Skin of body (tissue), 2 donors: Measurements from ENCODE around the gene TMEM131L. TPM values are rescaled to one million over a fixed set of nuclear protein-coding genes. Genes with fewer than 3 reads are reported as not detected.
"Not testable (repeated sequence)": the region's sequence is repeated elsewhere in the genome, so short reads cannot be mapped to it uniquely, and the experiment has no call there.

Experiments
- DNase-seq: peaks from one replicate; lab custom pipeline; 2025; lab: John Stamatoyannopoulos, UW
- total RNA-seq: library from RNA; depleted of rRNA; stranded (reverse); fragments of >200 nt; gene quantifications from one replicate; pipeline ENCODE4 v1.2.3, GENCODE V29; 2014

The TMEM131L gene
- total RNA-seq, 1 donor from 2014 or later = 32.2 TPM

DNA sequence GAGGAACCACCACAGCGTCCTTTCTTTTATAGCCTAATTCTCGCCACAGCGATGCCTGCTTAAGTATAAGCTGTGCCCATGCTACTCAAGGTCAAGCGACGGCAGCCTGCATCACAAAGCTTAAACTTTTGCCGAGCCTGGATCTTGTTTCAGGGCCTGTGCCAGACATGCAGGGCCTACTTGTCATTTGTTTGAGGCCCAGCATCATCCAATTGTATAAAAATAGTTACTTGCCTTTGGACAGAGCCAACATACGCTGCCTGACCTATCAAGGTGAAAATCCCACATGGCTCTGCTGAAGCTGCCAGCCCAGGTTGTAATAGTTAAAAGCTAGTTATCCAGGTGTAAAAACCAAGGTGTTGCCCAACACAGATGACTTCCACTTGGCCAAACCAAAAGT, 107.1 kb downstream of the TMEM131L start:
- DNase-seq = no peak

DNA sequence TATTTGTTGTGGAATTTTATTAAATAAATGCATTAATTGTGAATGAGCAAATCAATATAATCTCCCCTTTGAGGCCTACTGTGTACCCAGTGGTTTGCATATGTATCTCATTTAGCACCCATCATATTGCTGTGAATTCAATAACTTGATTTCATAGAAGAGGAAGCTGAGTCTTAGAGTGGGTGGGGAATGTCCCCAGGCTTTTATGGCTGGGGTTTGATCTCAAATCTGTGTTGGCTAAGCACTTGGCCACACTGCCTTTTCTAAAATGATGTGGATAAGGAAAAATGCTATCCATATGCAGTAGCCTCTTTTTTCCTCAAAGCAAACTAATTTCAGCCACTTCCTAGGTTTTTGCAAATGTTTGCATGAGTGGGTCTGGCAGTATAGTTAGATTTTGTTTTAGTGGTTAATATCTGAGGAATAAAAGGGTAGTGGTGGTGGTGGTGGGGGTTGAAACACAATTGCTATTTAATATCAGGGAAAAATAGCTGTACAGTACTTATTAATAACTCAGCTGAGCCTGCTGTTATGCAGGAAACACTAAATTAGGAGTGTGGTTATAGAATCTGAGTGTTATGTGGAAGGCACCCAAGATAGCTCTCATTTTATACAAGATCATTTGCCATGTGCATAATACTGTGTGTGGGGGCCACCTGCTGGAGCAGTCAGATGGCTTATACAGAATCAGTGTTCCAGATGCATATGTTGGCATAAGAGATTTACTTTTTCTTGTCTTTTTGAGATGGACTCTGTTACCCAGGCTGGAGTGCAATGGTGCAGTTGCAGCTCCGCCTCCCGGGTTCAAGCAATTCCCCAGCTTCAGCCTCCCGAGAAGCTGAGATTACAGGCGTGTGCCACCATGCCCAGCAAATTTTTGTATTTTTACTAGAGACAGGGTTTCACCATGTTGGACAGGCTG, 108.0 kb downstream of the TMEM131L start:
- DNase-seq = peak; percentile 89

DNA sequence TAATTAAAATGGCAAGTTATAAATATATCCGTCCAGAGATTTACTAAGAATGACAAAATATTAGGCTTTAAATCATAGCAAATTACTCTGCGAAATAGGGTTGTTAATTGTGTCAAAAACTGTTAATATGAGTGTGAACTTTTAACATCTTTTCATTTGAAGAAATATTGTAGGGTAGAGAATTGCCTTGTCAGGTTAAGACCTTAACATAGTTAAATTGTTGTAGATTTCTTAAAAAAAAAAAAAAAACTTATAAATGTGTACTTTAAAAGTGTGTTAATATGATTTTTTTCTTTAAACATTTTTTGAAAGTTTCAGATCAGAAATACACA, 110.2 kb downstream of the TMEM131L start:
- DNase-seq = no peak

DNA sequence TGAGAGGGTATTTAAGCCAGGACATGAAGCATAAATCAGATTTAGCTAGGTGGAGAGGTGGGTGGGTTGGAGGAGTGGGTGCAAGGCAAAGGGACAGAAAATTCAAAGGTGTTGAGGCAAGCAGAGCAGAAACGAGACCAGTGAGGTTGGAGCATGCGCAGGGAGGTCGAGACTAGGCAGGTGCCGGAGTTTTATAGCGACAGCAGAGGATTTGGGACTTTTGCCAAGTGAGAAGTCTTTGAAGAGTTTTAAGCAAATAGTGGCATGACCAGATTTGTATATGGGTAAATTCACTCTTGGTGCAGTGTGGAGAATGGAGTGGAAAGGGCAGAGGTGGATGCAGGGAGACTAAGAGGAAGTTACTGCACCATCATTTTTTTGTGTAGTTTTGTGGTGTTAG, 110.9 kb downstream of the TMEM131L start:
- DNase-seq = no peak

DNA sequence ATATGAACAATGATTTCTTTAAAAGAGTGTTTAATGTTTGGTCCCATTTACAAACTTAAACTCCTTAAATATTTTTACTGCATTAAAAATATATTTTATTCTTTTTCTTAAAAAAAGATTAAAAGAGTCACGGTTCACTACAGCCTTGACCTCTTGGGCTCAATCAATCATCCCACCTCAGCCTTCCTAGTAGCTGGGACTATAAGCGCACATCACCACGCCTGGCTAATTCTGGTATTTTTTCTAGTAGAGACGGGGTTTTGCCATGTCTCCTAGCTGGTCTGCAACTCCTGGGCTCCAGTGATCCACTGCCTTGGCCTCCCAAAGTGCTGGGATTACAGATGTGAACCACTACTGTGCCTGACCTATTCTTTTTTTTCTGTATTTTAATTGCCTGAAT, 113.2 kb downstream of the TMEM131L start:
- DNase-seq = no peak

DNA sequence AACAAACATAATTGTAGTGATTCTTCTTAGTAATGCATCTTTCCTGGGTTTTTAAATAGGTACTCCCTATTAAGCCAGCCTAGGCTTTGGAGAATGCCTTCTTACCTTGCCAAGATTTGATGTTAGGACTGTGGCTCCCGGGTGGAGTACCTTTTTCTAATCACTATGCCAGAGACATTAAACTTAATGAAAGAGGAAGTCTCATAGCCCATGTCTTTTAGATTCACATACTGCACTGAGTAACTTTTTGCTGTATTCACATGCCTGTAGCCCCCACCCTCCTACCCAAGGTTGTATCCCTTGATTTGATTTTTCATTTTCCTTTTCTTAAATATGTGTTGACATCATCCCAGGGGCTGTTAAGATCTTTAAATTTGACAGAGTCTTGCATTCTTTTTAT, 113.7 kb downstream of the TMEM131L start:
- DNase-seq = no peak

DNA sequence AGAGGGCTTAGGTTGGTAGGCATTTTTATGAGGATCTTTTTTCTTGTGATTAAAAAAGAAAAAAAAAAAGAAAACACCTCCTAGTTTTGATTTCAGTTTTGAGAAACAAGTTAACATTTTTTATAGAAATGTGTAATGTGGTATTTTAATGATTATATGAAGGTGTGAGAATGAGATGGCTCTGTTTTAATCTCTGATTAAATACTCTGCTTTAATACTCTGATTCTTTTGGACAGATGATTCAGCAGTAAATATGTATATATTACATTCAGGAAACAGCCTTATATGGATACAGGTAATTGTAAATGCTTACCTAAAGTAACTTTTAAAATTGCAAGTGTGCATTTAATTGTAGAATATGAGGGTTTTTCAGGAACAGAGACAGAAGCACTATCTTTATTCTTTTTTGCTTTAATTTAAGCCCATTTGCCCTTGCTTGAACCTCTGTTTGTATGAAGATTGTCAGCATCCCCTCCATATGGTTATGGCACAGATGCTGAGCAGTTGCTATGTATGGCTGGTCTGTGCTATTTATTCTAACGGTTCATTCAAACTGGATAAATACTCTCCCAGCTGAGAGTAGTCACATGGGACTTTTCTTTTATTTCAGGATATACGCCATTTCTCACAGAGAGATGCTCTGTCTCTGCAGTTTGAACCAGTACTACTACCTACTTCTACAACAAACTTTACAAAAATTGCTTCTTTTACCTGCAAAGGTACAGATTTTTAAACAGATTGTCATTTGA, 117.0 kb downstream of the TMEM131L start:
- DNase-seq = no peak

DNA sequence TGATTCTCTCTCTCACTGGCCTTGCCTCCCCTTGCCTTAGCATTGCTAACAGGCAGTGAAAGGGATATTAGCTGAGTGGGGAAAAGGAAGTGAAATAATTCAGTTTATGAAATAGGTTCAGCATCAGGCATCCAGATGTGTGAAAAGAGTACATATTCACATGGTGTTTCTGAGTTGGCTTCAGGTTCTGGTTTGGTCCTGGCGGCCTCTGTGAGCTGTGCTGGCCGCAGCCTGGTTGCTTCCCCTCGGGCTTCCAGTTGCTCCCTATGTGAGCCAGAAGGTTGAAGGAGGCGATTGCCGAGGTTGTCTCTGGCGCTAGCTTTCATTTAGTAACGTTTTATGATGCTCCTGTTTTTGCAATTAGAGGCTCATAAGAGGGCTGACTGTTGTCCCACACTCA, 118.9 kb downstream of the TMEM131L start:
- DNase-seq = peak; percentile 59

DNA sequence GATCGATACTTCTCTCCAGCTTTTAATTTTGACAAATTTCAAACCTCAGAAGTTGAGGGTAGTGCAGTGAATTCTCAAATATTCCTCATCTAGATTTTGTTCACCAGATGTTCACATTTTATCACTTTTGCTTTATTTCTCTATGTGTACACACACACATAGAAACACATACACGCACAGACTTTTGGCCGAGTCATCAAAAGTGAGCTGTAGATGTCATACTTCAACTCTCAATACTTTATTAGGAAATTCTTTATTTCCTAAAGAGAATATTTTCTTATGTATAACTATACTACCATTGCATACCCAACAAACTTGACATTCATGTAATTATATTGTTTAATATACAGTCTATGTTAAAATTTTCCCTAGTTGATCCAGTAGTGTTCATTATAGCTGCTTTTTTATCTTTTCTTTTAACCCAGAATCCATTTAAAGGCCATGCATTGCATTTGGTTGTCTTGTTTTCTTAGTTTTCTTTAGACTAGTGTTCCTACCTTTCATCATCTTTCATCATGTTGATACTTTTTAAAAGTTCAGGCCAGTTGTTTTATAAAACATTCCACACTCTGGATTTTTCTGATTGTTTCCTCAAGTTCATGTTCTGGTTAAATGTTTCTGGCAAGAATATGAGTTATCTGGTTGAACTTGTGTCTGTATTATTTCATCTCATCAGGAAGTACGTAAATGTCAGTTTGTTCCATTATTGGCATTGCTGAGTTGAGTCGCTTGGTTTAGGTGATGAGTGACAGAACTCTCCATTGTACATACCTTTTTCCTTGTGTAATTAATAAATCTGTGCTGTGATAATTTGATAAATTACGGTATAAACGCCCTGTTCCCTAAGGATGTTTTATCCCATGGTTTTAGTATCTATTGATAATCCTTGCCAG, 123.8 kb downstream of the TMEM131L start:
- peak; percentile 31 for DNase-seq

DNA sequence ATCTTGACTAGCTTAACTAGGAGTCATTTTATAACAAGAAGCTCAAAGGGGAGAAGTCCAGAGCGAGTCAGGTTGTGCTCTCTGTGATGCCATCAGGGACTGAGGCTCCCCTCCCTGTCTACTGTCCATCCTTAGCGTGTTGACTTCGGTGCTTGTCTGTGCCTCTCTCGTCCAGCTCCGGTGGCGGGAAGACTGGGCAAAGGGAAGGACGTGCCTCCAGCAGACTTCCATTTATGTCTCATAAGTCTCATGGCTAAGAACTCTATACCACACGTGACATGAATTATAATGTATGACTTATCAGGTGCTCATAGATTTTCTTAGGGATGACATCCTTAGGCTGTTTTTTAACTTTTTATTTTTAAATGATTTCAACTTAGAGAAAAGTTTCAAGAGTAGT, 125.3 kb downstream of the TMEM131L start:
- no peak for DNase-seq

DNA sequence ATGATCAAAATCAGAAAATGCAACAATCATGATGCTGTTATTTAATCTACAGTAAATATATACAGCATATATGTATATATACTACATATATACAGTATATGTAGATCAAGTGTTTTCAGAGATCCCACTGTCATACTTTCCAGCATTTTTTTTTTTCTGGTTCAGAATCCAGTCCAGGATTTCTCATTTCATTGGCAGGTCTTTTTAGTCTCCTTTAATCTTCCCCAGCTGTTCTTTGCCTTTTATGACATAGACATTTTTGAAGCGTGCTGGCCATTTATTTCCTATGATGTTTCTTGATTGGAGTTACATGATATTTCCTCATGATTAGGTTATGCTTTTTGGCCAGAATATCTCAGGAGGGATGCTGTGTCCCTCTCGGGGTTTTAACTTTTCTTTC, 125.9 kb downstream of the TMEM131L start:
- peak; percentile 75 for DNase-seq

DNA sequence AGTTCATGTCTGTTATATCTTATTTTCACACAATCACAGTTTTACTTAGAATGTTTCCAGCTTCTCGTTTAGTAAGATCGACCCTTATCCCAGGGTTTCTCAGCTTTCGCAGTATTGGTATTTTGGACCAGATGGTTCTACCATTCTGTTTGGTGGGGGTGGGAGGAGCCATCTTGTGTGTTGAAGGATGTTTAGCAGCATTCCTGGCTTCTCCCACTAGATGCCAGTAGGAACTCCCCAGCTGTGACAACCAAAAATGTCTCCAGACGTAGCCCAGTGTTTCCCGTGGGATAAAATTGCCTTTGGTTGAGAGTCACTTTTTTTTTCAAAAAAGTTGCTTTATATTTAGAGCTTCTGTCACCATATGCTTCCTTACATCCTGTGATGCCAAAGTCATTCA, 127.0 kb downstream of the TMEM131L start:
- DNase-seq = no peak

DNA sequence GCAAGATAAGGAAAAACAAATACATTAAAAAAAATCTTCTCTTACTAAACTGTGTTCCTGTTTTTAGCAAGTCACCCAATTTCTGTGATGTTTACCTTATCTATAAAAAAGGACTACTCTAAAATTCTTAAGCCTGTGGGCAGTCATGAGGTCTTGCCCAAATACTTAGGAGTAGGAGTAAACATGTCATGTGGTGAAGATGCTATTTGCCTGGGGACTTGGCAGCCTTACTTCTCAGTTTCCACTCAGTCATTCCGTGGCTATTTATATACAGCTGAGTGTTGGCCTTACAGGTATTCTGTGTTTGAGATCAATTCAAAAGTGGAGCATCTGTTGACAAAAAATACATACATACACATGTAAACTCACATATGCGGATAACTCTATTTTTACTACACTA, 128.1 kb downstream of the TMEM131L start:
- DNase-seq = no peak

DNA sequence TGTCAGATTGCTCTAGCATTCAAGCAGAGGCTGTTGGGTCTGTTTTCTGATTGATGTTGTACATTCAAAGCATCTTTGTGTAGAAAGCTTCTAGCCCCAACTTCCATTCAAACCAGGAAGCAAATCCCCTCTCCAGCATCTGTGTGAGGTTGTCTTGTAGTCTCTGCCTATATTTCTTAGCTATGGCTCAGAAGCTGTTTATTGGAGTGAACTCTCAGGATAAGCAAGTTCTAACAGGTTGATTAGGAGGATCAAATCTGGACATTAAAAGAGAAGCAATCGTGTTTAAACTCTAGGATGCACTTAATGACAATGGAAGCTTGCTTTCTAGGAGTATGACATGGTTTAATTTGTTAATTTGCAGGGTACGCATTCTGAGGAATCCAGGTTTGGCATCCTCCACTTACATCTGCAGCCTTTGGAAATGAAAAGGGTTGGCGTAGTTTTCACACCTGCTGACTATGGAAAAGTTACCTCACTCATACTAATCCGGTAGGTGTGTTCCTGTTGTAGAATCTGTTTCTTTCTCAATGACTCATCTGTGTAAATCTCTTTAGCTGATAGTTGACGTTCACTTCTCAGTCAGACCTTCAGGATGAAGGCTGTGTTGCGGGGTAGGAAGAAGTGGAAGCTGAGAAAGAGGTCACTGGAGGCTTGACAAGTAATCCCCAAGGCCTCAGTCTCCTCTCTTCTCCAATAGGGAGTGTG, 129.9 kb downstream of the TMEM131L start:
- DNase-seq = no peak

DNA sequence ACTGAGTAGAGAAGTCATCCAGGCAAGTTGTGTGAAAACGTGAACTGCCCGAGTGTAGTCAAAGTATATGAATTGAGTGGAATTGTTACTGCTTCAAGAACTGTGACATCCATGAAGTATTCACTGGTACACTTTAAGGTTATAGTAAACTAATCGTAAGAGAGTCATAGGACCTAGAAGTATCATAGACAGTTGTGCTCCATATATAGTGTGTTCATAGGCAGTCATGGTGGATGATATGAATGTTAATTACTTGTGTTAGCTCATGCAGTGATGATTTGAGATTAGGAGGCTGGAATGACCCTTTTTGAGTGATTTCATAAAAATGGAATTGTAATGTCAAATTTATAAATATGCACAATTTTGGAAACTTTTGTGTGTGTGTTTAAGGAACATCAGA, 136.6 kb downstream of the TMEM131L start:
- DNase-seq = no peak

DNA sequence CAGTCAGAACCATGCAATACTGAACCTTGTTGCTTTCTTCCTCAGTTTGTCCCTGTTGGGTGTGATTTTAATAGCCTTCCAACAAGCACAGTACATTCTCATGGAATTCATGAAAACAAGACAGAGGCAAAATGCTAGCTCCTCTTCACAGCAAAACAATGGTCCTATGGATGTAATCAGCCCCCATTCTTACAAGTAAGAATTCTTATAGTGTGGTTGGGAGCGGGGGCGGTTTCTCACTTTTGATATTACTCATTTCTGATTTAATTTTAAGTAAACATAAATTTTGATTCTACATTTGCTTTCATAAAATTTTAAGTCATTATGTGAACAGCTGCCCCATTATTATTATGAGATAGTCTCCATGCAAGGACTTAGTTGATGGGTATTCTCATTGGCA, 137.1 kb downstream of the TMEM131L start:
- DNase-seq = no peak

DNA sequence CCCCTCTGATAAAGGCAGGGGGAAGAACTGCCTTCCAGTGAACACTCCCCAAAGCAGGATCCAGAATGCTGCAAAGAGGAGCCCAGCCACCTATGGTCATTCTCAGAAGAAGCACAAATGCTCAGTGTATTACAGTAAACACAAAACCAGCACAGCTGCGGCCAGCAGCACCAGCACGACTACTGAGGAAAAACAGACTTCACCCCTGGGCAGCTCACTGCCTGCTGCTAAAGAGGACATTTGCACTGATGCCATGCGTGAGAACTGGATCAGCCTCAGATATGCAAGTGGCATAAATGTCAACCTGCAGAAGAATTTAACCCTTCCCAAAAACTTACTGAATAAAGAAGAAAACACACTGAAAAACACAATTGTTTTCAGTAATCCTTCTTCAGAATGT, 137.7 kb downstream of the TMEM131L start:
- no peak for DNase-seq

DNA sequence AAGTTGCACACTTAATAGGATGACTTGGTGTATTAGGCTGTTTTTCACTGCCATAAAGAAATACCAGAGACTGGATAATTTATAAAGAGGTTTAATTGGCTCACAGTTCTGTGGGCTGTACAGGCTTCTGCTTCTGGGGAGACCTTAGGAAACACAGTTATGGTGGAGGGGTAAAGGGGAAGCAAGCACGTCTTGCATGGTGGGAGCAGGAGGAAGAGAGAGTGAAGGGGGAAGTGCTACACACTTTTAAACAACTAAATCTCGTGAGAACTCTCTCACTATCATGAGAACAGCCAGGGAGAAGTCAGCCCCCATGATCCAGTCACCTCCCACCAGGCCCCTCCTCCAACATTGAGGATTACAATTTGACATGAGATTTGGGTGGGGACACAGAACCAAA, 142.9 kb downstream of the TMEM131L start:
- DNase-seq = not testable (repeated sequence)

DNA sequence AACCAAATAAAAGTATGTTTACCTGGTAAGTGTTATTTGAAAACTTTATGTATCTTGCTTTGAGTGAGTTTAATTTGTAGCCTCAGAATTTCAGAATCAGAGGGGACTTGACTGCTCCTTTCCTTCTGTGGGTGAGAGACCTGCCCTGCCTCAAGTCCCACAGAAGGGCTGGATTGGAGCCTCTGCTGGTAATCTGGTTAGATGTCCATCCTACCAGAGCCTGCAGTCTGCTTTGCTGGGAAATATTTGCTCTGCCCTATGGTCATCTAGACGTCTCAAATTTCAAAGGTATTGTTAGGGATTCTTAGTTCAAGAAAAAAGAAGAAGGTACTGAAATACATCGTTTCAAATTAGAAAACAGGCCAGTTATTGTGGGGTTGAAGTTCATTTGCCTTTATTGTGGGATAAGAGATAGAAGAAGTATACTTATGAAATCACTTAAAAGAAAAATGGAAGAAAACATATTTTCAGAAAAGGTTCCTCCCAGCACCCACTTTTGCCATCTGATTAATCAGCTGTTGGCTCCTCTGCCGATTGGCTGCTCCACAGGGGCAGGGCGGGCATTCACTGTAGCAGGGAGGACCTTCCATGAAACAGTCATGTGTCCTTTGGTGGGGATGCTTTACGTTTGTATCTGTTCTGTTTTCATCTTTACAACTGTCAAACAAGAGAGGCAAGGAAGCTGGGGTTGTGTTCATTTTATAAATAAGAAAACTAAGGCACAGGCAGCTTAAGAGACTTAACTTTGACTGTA, 144.6 kb downstream of the TMEM131L start:
- DNase-seq = no peak

DNA sequence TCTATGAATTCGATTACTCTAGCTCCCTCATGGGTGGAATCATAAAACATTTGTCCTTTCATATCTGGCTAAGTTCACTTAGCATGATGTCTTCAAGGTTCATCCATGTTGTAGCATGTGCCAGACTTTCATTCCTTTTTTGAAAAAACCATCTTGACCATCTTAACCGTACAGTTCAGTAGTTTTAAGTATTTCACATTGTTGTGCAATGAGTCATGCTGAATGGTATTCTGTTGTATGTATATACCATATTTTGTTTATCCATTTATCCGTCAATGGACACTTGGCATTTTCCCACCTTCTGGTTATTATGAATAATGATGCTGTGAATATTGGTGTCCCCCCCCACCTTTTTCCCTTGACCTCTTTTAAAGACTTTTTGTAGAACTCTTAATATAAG, 145.5 kb downstream of the TMEM131L start:
- no peak for DNase-seq
